B cell (primary cell): ENCODE results near the gene FHIT.

Experiments
- CTCF ChIP-seq: fragments of 200-600 bp; IDR thresholded peaks from one replicate; pipeline ENCODE4 v1.8.0; 2022; ENCODE audit warnings: antibody characterized with exemption, mild to moderate bottlenecking
- EZH2 ChIP-seq: IDR thresholded peaks from 2 replicates; pipeline ENCODE4 v1.6.1; 2012; ENCODE audit warnings: borderline replicate concordance, low read depth, mild to moderate bottlenecking, moderate library complexity, low read length; ENCODE audit not compliant: insufficient read depth, poor library complexity, severe bottlenecking

DNA sequence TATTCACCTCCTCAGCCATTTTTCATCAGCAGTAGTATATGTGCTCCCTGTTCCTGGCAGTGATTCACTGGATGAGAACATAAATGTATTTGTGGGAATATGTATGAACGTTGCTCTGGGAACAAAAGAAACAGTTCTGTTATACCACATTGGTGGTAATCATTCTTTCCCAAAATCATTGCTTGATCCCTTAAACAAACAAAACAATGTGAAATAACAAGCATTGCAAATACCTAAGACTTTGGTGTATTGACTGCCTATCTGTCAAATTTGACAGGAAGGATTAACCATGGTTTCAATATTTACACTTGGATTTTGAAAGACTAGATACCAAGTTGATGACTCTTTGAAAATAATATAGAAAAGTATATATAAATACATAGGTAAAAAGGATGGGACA is 284.1 kb downstream of the FHIT start:
- no peak for TF ChIP-seq CTCF
- no peak for TF ChIP-seq EZH2
